ENCODE results near the gene LGR5.

DNA sequence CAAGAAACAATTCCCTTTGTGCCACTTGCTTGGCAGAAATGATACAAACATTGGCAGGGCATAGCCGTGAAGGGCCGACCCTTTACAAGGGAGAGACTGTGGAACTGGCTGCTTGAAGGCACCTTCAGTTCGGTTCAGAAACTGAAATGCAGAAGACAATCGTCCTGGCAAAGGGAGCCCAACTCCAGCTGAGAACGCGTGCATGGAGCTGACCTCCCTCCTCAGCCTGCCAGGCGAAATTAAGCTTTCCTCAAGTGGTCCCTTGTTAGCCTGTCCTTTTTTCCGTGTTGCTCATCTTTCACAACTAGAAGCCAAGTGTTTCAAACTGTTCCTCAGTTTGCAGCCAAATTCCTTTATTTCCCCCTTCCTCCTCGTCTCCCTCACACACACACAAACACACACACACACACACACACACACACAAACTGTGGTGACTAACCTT is 8.1 kb downstream of the LGR5 start:
- TF ChIP-seq CTCF (IDR thresholded peaks at IDR 0.05; ENCODE audit: insufficient read depth, low read depth, low read length) (no peak), EZH2 (IDR thresholded peaks at IDR 0.05; ENCODE audit: insufficient read depth, low read length) (no peak)
